ENCODE measurements around the gene MT1F. TPM values are rescaled to one million over a fixed set of nuclear protein-coding genes. Genes with fewer than 3 reads are reported as not detected.

The MT1F gene
- total and polyA plus RNA-seq, 9 of the 15 experiments (the other 6 are each of a cell fraction or from before 2014, with no cell fraction given) = 0.18 to 0.68 (median 0.29) TPM; not detected in 5

- peak in 1 of 2 experiments; percentile 55; a peak in 1 of 4 replicates for TF ChIP-seq SIN3A (IDR thresholded peaks at IDR 0.05; ENCODE audit: borderline replicate concordance in 2 of 2, control insufficient read depth in 1 of 2, low read depth in 2 of 2, low read length in 2 of 2)
- TF ChIP-seq DDX20 (tag; IDR thresholded peaks at IDR 0.05; ENCODE audit: low read depth) = no peak
- peak; percentile 65 for TF ChIP-seq POLR2B (IDR thresholded peaks at IDR 0.05; ENCODE audit: low read depth, partially characterized antibody)
- TF ChIP-seq MCM2 (IDR thresholded peaks at IDR 0.05; ENCODE audit: low read depth) = no peak
- no peak for TF ChIP-seq ZNF717 (CRISPR knock-in tag; IDR thresholded peaks at IDR 0.05)
- no peak for TF ChIP-seq ZNF77 (CRISPR knock-in tag; IDR thresholded peaks at IDR 0.05)
- TF ChIP-seq E2F8 (IDR thresholded peaks at IDR 0.05; ENCODE audit: low read depth, partially characterized antibody) = no peak
- TF ChIP-seq ZFP91 (CRISPR knock-in tag; IDR thresholded peaks at IDR 0.05) = no peak
- 0 out of 4 replicates have a peak, but pooled peaks of 1 of the 2 experiments have one; percentile 24 for TF ChIP-seq TRIM24 (IDR thresholded peaks at IDR 0.05)
- no peak for TF ChIP-seq TSHZ1 (CRISPR knock-in tag; IDR thresholded peaks at IDR 0.05)
- TF ChIP-seq ZBTB8A (IDR thresholded peaks at IDR 0.05; ENCODE audit: partially characterized antibody) = no peak
- no peak for TF ChIP-seq ZNF12 (CRISPR knock-in tag; IDR thresholded peaks at IDR 0.05)
- TF ChIP-seq ATF1 (CRISPR knock-in tag; IDR thresholded peaks at IDR 0.05) = no peak
- TF ChIP-seq ATF1 (tag; IDR thresholded peaks at IDR 0.05) = peak; percentile 54; the same call in 1 of the 2 replicates
- TF ChIP-seq RBM39 (optimal IDR thresholded peaks at IDR 0.05; ENCODE audit: low read depth, low read length) = no peak
- TF ChIP-seq GABPB2 (CRISPR knock-in tag; conservative IDR thresholded peaks at IDR 0.05) = no peak
- TF ChIP-seq NRF1 (conservative IDR thresholded peaks at IDR 0.05 in 1 of 2, IDR thresholded peaks at IDR 0.05 in 1 of 2) = peak; percentile 87 to 88
- no peak for TF ChIP-seq TRIM28 (IDR thresholded peaks at IDR 0.05)
- 0 out of 2 replicates have a peak, but pooled peaks have one; percentile 39 for TF ChIP-seq ETS1 (conservative IDR thresholded peaks at IDR 0.05; ENCODE audit: control insufficient read depth, low read depth, low read length)
These were observed 49.5 kb upstream of the MT1F start, which contains the start of gene MT2A (continued) for GRCh38 chr16:56608043-56608875.
